C4-2B (cell line): ENCODE data around the gene ADAMTS19.

ENCODE experiments used
- CTCF ChIP-seq: fragments of 450-650 bp; conservative IDR thresholded peaks from 2 replicates; pipeline ENCODE4 v1.5.1; 2017; ENCODE audit warnings: mild to moderate bottlenecking
- ZFX ChIP-seq: fragments of 450-650 bp; IDR thresholded peaks from 2 replicates; pipeline ENCODE4 v1.6.1; 2017

- TF ChIP-seq CTCF (no peak), ZFX (no peak)
Observed at GRCh38 chr5:129506086-129506485, 46.0 kb downstream of the ADAMTS19 start.
